Spleen (tissue), 7 donors: ENCODE results near the gene DPH2.

Experiments
- POLR2A ChIP-seq, 3 donors: fragments of 450-650 bp; IDR thresholded peaks; one replicate each; pipeline ENCODE4 v1.5.1; 2017; ENCODE audit warnings: antibody characterized with exemption in 3 of 3, mild to moderate bottlenecking in 1 of 3
- POLR2AphosphoS5 ChIP-seq, 3 donors: sonication (generic); formaldehyde crosslinking; IDR thresholded peaks; one replicate each; pipeline ENCODE4 v1.5.1; 2017; ENCODE audit warnings: antibody characterized with exemption in 3 of 3
- TF ChIP-seq, protein P1 (sequence below), 11 experiments: fragments of 200-600 bp in 7 of 11; fragments of 450-650 bp in 4 of 11; sonication (generic) in 4 of 11; IDR thresholded peaks in 8 of 11; conservative IDR thresholded peaks in 3 of 11; 1 replicate in 7 of 11; 2 replicates in 4 of 11; pipeline versions ENCODE4 v1.4.0 to v1.8.0; 2016 to 2021; ENCODE audit warnings: antibody characterized with exemption in 11 of 11, inconsistent platforms in 4 of 11, mild to moderate bottlenecking in 1 of 11
- donor health status: DM: no; HTN: no; CAD: no; lungs with moderate emphysema.
- donor health status: DM: no; HTN: no; CAD: no.
- donor health status: DM: no; HTN: no; CAD: no.

DNA sequence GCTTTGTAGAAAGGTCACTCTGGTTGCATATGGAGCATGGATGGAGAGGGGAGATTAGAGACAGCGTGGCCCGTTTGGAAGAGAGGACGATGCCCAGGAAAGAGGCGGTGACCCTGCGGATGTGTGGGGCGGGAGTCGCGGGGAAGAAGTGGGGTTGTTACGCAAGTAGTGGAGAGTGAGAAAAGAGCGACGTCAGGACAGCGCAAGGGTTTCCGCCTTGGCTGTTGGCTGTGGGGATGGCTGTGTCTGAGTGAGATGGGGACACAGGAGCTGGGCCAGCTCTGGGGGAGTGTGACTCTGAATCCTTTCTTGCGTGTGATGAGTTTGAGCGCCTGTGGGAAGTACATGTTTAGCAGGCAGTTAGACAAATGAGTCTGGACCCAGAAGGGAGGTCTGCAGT lies 13.0 kb downstream of the DPH2 start:
- TF ChIP-seq, protein P1, sequence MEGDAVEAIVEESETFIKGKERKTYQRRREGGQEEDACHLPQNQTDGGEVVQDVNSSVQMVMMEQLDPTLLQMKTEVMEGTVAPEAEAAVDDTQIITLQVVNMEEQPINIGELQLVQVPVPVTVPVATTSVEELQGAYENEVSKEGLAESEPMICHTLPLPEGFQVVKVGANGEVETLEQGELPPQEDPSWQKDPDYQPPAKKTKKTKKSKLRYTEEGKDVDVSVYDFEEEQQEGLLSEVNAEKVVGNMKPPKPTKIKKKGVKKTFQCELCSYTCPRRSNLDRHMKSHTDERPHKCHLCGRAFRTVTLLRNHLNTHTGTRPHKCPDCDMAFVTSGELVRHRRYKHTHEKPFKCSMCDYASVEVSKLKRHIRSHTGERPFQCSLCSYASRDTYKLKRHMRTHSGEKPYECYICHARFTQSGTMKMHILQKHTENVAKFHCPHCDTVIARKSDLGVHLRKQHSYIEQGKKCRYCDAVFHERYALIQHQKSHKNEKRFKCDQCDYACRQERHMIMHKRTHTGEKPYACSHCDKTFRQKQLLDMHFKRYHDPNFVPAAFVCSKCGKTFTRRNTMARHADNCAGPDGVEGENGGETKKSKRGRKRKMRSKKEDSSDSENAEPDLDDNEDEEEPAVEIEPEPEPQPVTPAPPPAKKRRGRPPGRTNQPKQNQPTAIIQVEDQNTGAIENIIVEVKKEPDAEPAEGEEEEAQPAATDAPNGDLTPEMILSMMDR (IDR thresholded peaks at IDR 0.05 in 8 of 11, conservative IDR thresholded peaks at IDR 0.05 in 3 of 11), result no peak
- TF ChIP-seq POLR2A (IDR thresholded peaks at IDR 0.05), result no peak
- TF ChIP-seq POLR2AphosphoS5 (IDR thresholded peaks at IDR 0.05), result peak; percentile 47 to 60 (median 53)
